Mesenchymal stem cell (in vitro differentiated cells and primary cell): ENCODE data around the gene TMPRSS4.

Experiments
- DNase-seq: peaks from one replicate; pipeline ENCODE4 v3.0.0-alpha.2; 2013
- H2AFZ ChIP-seq: one replicate; pipeline ENCODE4 v1.6.1; 2013; ENCODE audit warnings: low read depth, mild to moderate bottlenecking, control low read depth, inconsistent platforms, low read length, moderate library complexity
- H2AK5ac ChIP-seq: 2 replicates; pipeline ENCODE4 v1.6.1; 2013; ENCODE audit warnings: low read length, moderate library complexity, mild to moderate bottlenecking, inconsistent platforms; ENCODE audit not compliant: severe bottlenecking
- H2BK120ac ChIP-seq: one replicate; pipeline ENCODE4 v1.6.1; 2013; ENCODE audit warnings: low read depth, mild to moderate bottlenecking, inconsistent platforms, low read length, moderate library complexity
- H2BK12ac ChIP-seq, 2 experiments: one replicate each; pipeline ENCODE4 v1.6.1; 2013; ENCODE audit warnings: inconsistent platforms in 2 of 2, low read length in 2 of 2, mild to moderate bottlenecking in 2 of 2, moderate library complexity in 2 of 2, control low read depth in 1 of 2
- H2BK15ac ChIP-seq: one replicate; pipeline ENCODE4 v1.6.1; 2013; ENCODE audit warnings: mild to moderate bottlenecking, low read depth, inconsistent platforms; ENCODE audit not compliant: poor library complexity, severe bottlenecking
- H2BK5ac ChIP-seq: 2 replicates; pipeline ENCODE4 v1.6.1; 2013; ENCODE audit warnings: low read depth, mild to moderate bottlenecking, low read length, control low read depth, inconsistent platforms; ENCODE audit not compliant: poor library complexity, severe bottlenecking
- H3K14ac ChIP-seq, 2 experiments: one replicate each; pipeline ENCODE4 v1.6.1; 2013; ENCODE audit warnings: inconsistent platforms in 2 of 2, low read length in 2 of 2, control low read depth in 1 of 2, mild to moderate bottlenecking in 1 of 2, moderate library complexity in 1 of 2
- H3K18ac ChIP-seq, 2 experiments: one replicate each; pipeline ENCODE4 v1.6.1; 2013; ENCODE audit warnings: inconsistent platforms in 2 of 2, low read length in 2 of 2, control low read depth in 1 of 2, low read depth in 1 of 2, mild to moderate bottlenecking in 1 of 2
- H3K23ac ChIP-seq, 2 experiments: one replicate each; pipeline ENCODE4 v1.6.1; 2013; ENCODE audit warnings: inconsistent platforms in 2 of 2, low read length in 2 of 2, mild to moderate bottlenecking in 2 of 2, moderate library complexity in 2 of 2, control low read depth in 1 of 2
- H3K27ac ChIP-seq: 2 replicates; pipeline ENCODE4 v1.5.1; 2013; ENCODE audit warnings: mild to moderate bottlenecking, moderate library complexity, low read length, control low read depth, inconsistent platforms; ENCODE audit not compliant: poor library complexity, severe bottlenecking
- H3K27me3 ChIP-seq, 2 experiments: 2 replicates each; pipeline versions ENCODE4 v1.6.1 to v1.7.0; 2013; ENCODE audit warnings: low read length in 2 of 2, mild to moderate bottlenecking in 2 of 2, moderate library complexity in 2 of 2, control low read depth in 1 of 2, inconsistent platforms in 1 of 2; ENCODE audit not compliant: control insufficient read depth in 1 of 2, insufficient read depth in 1 of 2
- H3K36me3 ChIP-seq, 2 experiments: 2 replicates each; pipeline versions ENCODE4 v1.6.1 to v1.7.0; 2013; ENCODE audit warnings: low read length in 2 of 2, control low read depth in 1 of 2, inconsistent platforms in 1 of 2, low read depth in 1 of 2, mild to moderate bottlenecking in 1 of 2; ENCODE audit not compliant: insufficient read depth in 2 of 2, control insufficient read depth in 1 of 2
- H3K4ac ChIP-seq, 2 experiments: one replicate each; pipeline ENCODE4 v1.6.1; 2013; ENCODE audit warnings: inconsistent platforms in 2 of 2, low read length in 2 of 2, mild to moderate bottlenecking in 2 of 2, moderate library complexity in 2 of 2, control low read depth in 1 of 2, low read depth in 1 of 2
- H3K4me1 ChIP-seq: 2 replicates; pipeline ENCODE4 v1.6.1; 2013; ENCODE audit warnings: low read depth, low read length, control low read depth; ENCODE audit not compliant: control insufficient read depth, insufficient read depth
- H3K4me2 ChIP-seq: 2 replicates; pipeline ENCODE4 v1.6.1; 2013; ENCODE audit warnings: low read length, mild to moderate bottlenecking, inconsistent platforms; ENCODE audit not compliant: poor library complexity, severe bottlenecking
- H3K4me3 ChIP-seq, 2 experiments: 2 replicates each; pipeline versions ENCODE4 v1.5.1 to v1.7.0; 2013; ENCODE audit warnings: low read length in 2 of 2, mild to moderate bottlenecking in 2 of 2, control low read depth in 1 of 2, low read depth in 1 of 2; ENCODE audit not compliant: insufficient read depth in 1 of 2
- H3K79me1 ChIP-seq: replicated peaks from 2 replicates; pipeline ENCODE4 v1.6.1; 2013; ENCODE audit warnings: mild to moderate bottlenecking, control low read depth, low read length, inconsistent platforms; ENCODE audit not compliant: poor library complexity, severe bottlenecking
- H3K9ac ChIP-seq: 2 replicates; pipeline ENCODE4 v1.7.0; 2013; ENCODE audit warnings: mild to moderate bottlenecking, low read length, moderate library complexity
- H3K9me3 ChIP-seq: 2 replicates; pipeline ENCODE4 v1.7.0; 2013; ENCODE audit warnings: mild to moderate bottlenecking, low read length; ENCODE audit not compliant: control insufficient read depth
- H4K8ac ChIP-seq: one replicate; pipeline ENCODE4 v1.6.1; 2013; ENCODE audit warnings: inconsistent platforms, mild to moderate bottlenecking, low read length, moderate library complexity
- H4K91ac ChIP-seq: one replicate; pipeline ENCODE4 v1.6.1; 2013; ENCODE audit warnings: mild to moderate bottlenecking, low read length, inconsistent platforms
- WGBS: methylation state at CpG from one replicate; pipeline ENCODE4 v1.1.7; 2013; ENCODE audit warnings: mixed read lengths; 5-methylcytosine and 5-hydroxymethylcytosine counted together

TMPRSS4 gene

DNA sequence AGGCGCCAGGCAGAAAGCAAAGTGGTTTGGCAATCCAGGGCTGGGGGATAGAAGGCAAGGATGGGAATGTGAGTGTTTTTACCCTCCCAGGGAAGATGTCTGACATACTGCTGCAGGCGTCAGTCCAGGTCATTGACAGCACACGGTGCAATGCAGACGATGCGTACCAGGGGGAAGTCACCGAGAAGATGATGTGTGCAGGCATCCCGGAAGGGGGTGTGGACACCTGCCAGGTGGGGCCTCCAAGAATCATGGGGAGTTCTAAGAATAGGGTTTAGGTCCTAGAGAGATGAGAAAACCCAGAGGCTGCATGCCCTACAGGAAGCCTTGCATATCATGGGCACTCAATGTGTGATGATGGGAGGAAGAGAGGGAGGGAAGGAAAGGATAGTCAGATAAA lies 38.2 kb downstream of the TMPRSS4 start:
- Histone ChIP-seq H2AK5ac (no peak overlapping the region), H3K4me1 (no peaks in the 10 kb centered on the region), H3K9me3 (no peaks in the 10 kb centered on the region), H3K79me1 (no peaks in the 10 kb centered on the region), H2BK5ac (no peak overlapping the region), H2BK12ac (no peak overlapping the region), H3K36me3 (no peaks in the 10 kb centered on the region), H3K9ac (no peak overlapping the region), H3K27ac (no peak overlapping the region), H3K4me2 (no peak overlapping the region), H3K4ac (no peak overlapping the region), H3K18ac (no peak overlapping the region), H3K27me3 (peaks cover 35 to 67% of the 10 kb centered on the region in 2 experiments), H2BK15ac (no peak overlapping the region), H3K4me3 (no peak overlapping the region), H3K23ac (no peak overlapping the region), H4K91ac (no peak overlapping the region), H2AFZ (no peak overlapping the region), H2BK120ac (no peak overlapping the region), H3K14ac (no peak overlapping the region), H4K8ac (no peak overlapping the region)
- 87% methylated on average over 7 of the region's 7 CpGs for WGBS
- DNase-seq: no peak

DNA sequence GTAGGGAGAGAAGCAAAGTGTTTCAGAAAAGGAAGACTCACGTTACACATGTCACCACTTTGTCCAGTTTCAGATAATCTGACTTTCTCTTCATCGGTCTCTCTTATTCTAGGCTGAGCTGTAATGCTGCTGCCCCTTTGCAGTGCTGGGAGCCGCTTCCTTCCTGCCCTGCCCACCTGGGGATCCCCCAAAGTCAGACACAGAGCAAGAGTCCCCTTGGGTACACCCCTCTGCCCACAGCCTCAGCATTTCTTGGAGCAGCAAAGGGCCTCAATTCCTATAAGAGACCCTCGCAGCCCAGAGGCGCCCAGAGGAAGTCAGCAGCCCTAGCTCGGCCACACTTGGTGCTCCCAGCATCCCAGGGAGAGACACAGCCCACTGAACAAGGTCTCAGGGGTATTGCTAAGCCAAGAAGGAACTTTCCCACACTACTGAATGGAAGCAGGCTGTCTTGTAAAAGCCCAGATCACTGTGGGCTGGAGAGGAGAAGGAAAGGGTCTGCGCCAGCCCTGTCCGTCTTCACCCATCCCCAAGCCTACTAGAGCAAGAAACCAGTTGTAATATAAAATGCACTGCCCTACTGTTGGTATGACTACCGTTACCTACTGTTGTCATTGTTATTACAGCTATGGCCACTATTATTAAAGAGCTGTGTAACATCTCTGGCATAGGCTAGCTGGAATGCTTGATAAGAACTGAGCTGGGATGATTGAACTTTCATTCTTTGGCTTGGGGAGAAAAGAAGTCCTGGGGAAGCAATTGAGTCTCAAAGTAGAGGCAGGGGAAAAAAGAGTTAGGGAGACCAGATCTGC lies 41.1 kb downstream of the TMPRSS4 start:
- Histone ChIP-seq H3K4me1 (no peaks in the 10 kb centered on the region), H3K79me1 (no peaks in the 10 kb centered on the region), H4K91ac (no peak overlapping the region), H2BK120ac (no peak overlapping the region), H2BK5ac (no peak overlapping the region), H3K36me3 (no peaks in the 10 kb centered on the region), H2AFZ (no peak overlapping the region), H4K8ac (no peak overlapping the region), H3K18ac (no peak overlapping the region), H3K23ac (no peak overlapping the region), H3K27me3 (peaks cover 41 to 67% of the 10 kb centered on the region in 2 experiments), H2BK12ac (no peak overlapping the region), H2AK5ac (no peak overlapping the region), H3K27ac (no peak overlapping the region), H3K9me3 (no peaks in the 10 kb centered on the region), H3K4me2 (no peak overlapping the region), H3K14ac (no peak overlapping the region), H2BK15ac (no peak overlapping the region), H3K4me3 (no peak overlapping the region), H3K9ac (no peak overlapping the region), H3K4ac (no peak overlapping the region)
- no peak for DNase-seq
- WGBS: 71% methylated on average over 7 of the region's 9 CpGs

DNA sequence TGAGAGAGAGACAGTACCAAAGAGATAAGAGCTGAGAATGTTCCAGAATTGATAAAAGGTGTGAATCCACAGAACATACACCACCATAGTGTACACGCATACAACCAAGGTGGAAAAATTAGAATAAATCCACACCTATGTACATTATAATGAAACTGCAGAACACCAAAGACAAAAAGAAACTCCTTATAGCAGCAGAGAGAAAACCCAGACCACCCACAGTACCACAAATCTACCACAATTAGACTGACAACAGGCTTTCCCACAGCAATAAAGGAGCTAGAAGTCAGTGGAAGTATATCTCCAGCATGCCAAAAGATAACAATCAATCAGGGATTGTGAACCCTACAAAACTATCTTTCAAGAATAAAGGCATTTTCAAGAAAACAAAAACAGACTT lies 43.9 kb downstream of the TMPRSS4 start:
- Histone ChIP-seq H3K27ac (no peak overlapping the region), H4K8ac (no peak overlapping the region), H2BK120ac (no peak overlapping the region), H4K91ac (no peak overlapping the region), H3K14ac (no peak overlapping the region), H2BK15ac (no peak overlapping the region), H3K23ac (no peak overlapping the region), H2AK5ac (no peak overlapping the region), H3K9me3 (no peaks in the 10 kb centered on the region), H3K4me2 (no peak overlapping the region), H3K4me3 (no peak overlapping the region), H2AFZ (no peak overlapping the region), H3K36me3 (no peaks in the 10 kb centered on the region), H2BK12ac (no peak overlapping the region), H3K4ac (no peak overlapping the region), H3K27me3 (peaks cover 37 to 45% of the 10 kb centered on the region in 2 experiments), H3K79me1 (no peaks in the 10 kb centered on the region), H3K18ac (no peak overlapping the region), H3K4me1 (no peaks in the 10 kb centered on the region), H3K9ac (no peak overlapping the region), H2BK5ac (no peak overlapping the region)
- WGBS: 100% methylated on average over 1 of the region's 1 CpG
- no peak for DNase-seq

DNA sequence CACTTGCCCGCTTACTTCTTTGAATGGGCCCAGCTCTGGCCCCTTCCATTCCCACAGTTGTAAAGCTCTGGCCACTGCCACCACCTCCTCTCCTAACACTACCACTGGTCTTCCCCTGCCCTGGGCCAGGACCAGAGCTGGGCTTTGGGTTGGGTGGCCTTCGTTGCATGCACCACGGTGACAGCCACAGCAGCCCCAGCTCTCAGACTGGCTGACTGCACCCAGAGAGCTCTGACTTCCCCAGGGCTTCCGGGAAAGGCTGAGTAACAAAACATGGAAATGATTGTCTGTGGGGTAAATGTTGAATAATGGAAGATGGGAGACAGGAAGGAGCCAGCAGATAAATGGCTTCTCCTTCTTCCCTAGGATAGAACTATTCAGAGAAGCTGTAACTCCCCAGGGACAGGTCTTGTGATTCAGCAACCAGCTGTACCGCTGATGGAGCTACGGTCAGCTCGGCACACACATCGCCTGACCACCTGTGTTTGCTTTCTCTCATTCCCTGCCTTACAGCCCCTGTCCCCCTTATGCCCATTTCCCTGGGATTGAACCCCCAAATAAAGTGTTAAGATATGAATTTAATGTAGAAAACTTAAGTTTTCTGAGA lies 48.2 kb downstream of the TMPRSS4 start:
- 83% methylated on average over 8 of the region's 8 CpGs for WGBS

More for the DNA sequence above, 48.2 kb downstream of the TMPRSS4 start:
- no peak overlapping the region for H3K14ac ChIP-seq
- H3K4me1 ChIP-seq: no peaks in the 10 kb centered on the region
- no peak overlapping the region for H3K4ac ChIP-seq
- no peak overlapping the region for H3K23ac ChIP-seq
- H3K27me3 ChIP-seq: peaks cover 22 to 38% of the 10 kb centered on the region in 2 experiments
- H2BK5ac ChIP-seq: no peak overlapping the region
- no peak overlapping the region for H2BK12ac ChIP-seq
- H4K8ac ChIP-seq: no peak overlapping the region
- H3K79me1 ChIP-seq: no peaks in the 10 kb centered on the region
- no peak overlapping the region for H4K91ac ChIP-seq
- no peak overlapping the region for H3K27ac ChIP-seq
- H3K18ac ChIP-seq: no peak overlapping the region
- DNase-seq: no peak
- H3K9me3 ChIP-seq: no peaks in the 10 kb centered on the region
- no peak overlapping the region for H2AK5ac ChIP-seq
- no peak overlapping the region for H2BK120ac ChIP-seq
- no peaks in the 10 kb centered on the region for H3K36me3 ChIP-seq
- H2AFZ ChIP-seq: no peak overlapping the region
- no peak overlapping the region for H3K4me3 ChIP-seq
- no peak overlapping the region for H3K9ac ChIP-seq
- H3K4me2 ChIP-seq: no peak overlapping the region
- H2BK15ac ChIP-seq: no peak overlapping the region
